B cell (primary cell): Measurements from ENCODE around the gene NTM. TPM values are rescaled to one million over a fixed set of nuclear protein-coding genes. Genes with fewer than 3 reads are reported as not detected.

Experiments used
- ATAC-seq: fragments of 200-7000 bp; cut with Tn5 transposase; one replicate; pipeline ENCODE4 v1.10.0; 2021; ENCODE audit warnings: low read depth, mild to moderate bottlenecking, moderate number of reproducible peaks, moderate library complexity
- CTCF ChIA-PET: fragments of 350-600 bp; sonication (Branson Sonifier 250); formaldehyde crosslinking; loops from one replicate; lab custom pipeline; 2021; ENCODE audit warnings: antibody characterized with exemption, inconsistent platforms; lab: Charles Lee
- POLR2A ChIA-PET: fragments of 350-600 bp; sonication (Branson Sonifier 250); formaldehyde crosslinking; loops from one replicate; lab custom pipeline; 2021; ENCODE audit warnings: antibody characterized with exemption; lab: Charles Lee
- DNase-seq: peaks from one replicate; pipeline ENCODE4 v3.0.0; 2013
- H2AFZ ChIP-seq: 2 replicates; pipeline ENCODE4 v1.6.1; 2012; ENCODE audit warnings: mild to moderate bottlenecking, low read depth, low read length; ENCODE audit not compliant: insufficient read depth, poor library complexity, severe bottlenecking
- H3K27ac ChIP-seq, 2 donors: 1 replicate in 1 of 2; 2 replicates in 1 of 2; pipeline ENCODE4 v1.5.1; 2012 to 2013; ENCODE audit warnings: low read length in 2 of 2, mild to moderate bottlenecking in 2 of 2, moderate library complexity in 1 of 2
- H3K27me3 ChIP-seq, 4 experiments: fragments of 200-600 bp in 1 of 4; sonication (generic) in 1 of 4; replicated peaks in 1 of 4; 1 replicate in 2 of 4; 2 replicates in 2 of 4; pipeline versions ENCODE4 v1.6.1 to v1.7.0; 2013 to 2016; ENCODE audit warnings: low read length in 3 of 4, mild to moderate bottlenecking in 2 of 4, mixed read lengths in 1 of 4, moderate library complexity in 1 of 4; ENCODE audit not compliant: insufficient read depth in 4 of 4, control insufficient read depth in 3 of 4; ENCODE audit errors: control extremely low read depth in 1 of 4
- H3K36me3 ChIP-seq, 2 experiments: replicated peaks in 1 of 2; 1 replicate in 1 of 2; 2 replicates in 1 of 2; pipeline versions ENCODE4 v1.6.1 to v1.7.1; 2013; ENCODE audit warnings: low read length in 1 of 2; ENCODE audit not compliant: insufficient read depth in 2 of 2, control insufficient read depth in 1 of 2; ENCODE audit errors: control extremely low read depth in 1 of 2, extremely low read depth in 1 of 2
- H3K4me1 ChIP-seq, 2 donors: fragments of 200-600 bp in 1 of 2; sonication (generic) in 1 of 2; 1 replicate in 1 of 2; 2 replicates in 1 of 2; pipeline versions ENCODE4 v1.5.1 to v1.6.1; 2013 to 2017; ENCODE audit warnings: low read length in 2 of 2; ENCODE audit not compliant: control insufficient read depth in 2 of 2, insufficient read depth in 2 of 2
- H3K4me2 ChIP-seq: replicated peaks from 2 replicates; pipeline ENCODE3; 2012; ENCODE audit warnings: mild to moderate bottlenecking, low read depth, low read length; ENCODE audit not compliant: poor library complexity, severe bottlenecking
- H3K4me3 ChIP-seq, 5 experiments: fragments of 200-600 bp in 1 of 5; sonication (generic) in 1 of 5; 1 replicate in 3 of 5; 2 replicates in 2 of 5; pipeline versions ENCODE4 v1.5.1 to v1.7.0; 2011 to 2016; ENCODE audit warnings: low read length in 4 of 5, mild to moderate bottlenecking in 4 of 5, low read depth in 2 of 5, control low read depth in 1 of 5, moderate library complexity in 1 of 5; ENCODE audit not compliant: insufficient read depth in 1 of 5; ENCODE audit errors: control extremely low read depth in 1 of 5, extremely low read depth in 1 of 5
- H3K79me2 ChIP-seq: fragments of 200-600 bp; sonication (generic); one replicate; pipeline ENCODE4 v1.6.0; 2016; ENCODE audit warnings: low read length; ENCODE audit not compliant: control insufficient read depth, insufficient read depth
- H3K9ac ChIP-seq: fragments of 200-600 bp; sonication (generic); 2 replicates; pipeline ENCODE4 v1.6.1; 2017; ENCODE audit warnings: mild to moderate bottlenecking, low read length, moderate library complexity
- H3K9me3 ChIP-seq, 3 donors: one replicate each; pipeline versions ENCODE4 v1.6.1 to v1.7.1; 2013; ENCODE audit warnings: low read length in 2 of 3; ENCODE audit not compliant: control insufficient read depth in 2 of 3, insufficient read depth in 1 of 3; ENCODE audit errors: control extremely low read depth in 1 of 3
- H4K20me1 ChIP-seq: 2 replicates; pipeline ENCODE4 v1.6.0; 2012; ENCODE audit warnings: mild to moderate bottlenecking, low read length; ENCODE audit not compliant: insufficient read depth, control insufficient read depth, poor library complexity, severe bottlenecking
- H3K27ac Mint-ChIP-seq: one replicate; pipeline ENCODE4 v1.8.0; 2021; ENCODE audit warnings: mixed read lengths
- H3K27me3 Mint-ChIP-seq: one replicate; pipeline ENCODE4 v1.8.0; 2021; ENCODE audit warnings: mixed read lengths
- H3K4me1 Mint-ChIP-seq: one replicate; pipeline ENCODE4 v1.8.0; 2021; ENCODE audit warnings: mixed read lengths
- H3K4me3 Mint-ChIP-seq: one replicate; pipeline ENCODE4 v1.8.0; 2021; ENCODE audit warnings: mixed read lengths
- H3K9me3 Mint-ChIP-seq: one replicate; pipeline ENCODE4 v1.8.0; 2022; ENCODE audit warnings: mixed read lengths; ENCODE audit not compliant: insufficient read depth
- EZH2 ChIP-seq: IDR thresholded peaks from 2 replicates; pipeline ENCODE4 v1.6.1; 2012; ENCODE audit warnings: borderline replicate concordance, low read depth, mild to moderate bottlenecking, moderate library complexity, low read length; ENCODE audit not compliant: insufficient read depth, poor library complexity, severe bottlenecking
- WGBS: methylation state at CpG from one replicate; pipeline ENCODE4 v1.1.5; 2013; ENCODE audit warnings: missing lambda C conversion rate; ENCODE audit not compliant: insufficient coverage; 5-methylcytosine and 5-hydroxymethylcytosine counted together
- intact Hi-C: fragments of 100-400 bp; cut with micrococcal nuclease; formaldehyde crosslinking; loops from one replicate; pipeline ENCODE4 v1.10.0; 2022
- polyA plus RNA-seq: library from polyadenylated mRNA; depleted of rRNA; stranded (reverse); fragments of >200 nt; gene quantifications from 2 replicates; pipeline ENCODE4 v1.2.3, GENCODE V29; 2012
- total RNA-seq, 2 donors: library from RNA; stranded (reverse); fragments of 120-200 nt in 1 of 2; gene quantifications; 1 replicate in 1 of 2; 2 replicates in 1 of 2; pipeline versions ENCODE4 v1.2.3 to v1.2.4, GENCODE V29; 2013 to 2022
- TF ChIP-seq, protein P1 (sequence below): fragments of 200-600 bp; IDR thresholded peaks from one replicate; pipeline ENCODE4 v1.8.0; 2022; ENCODE audit warnings: antibody characterized with exemption, mild to moderate bottlenecking

NTM gene
- total and polyA plus RNA-seq, 2 donors (not counting 1 experiment from before 2014, with no cell fraction given) = not detected

DNA sequence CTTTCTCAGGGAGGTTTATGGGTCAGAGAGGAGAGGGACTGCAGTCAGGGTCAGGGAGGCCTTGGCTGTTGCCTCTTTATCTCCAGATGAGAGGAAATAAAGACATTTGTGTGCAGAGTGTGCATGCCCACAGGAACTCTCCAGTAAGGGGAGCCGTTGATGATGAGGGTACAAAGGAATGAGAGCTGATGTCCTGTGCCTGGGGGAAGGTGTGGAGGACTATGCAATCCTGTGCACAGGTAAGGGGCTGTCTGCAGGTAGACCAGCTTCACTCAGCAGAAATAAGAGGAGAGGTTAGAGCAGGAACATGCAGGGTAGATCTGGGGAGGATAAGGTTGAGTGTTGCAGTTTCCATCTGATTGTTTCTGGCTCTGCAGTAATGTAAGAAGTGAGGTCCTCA, 132.6 kb downstream of the NTM start:
- H3K4me1 Mint-ChIP-seq = no peaks in the 10 kb centered on the region
- H3K27me3 ChIP-seq = no peaks in the 10 kb centered on the region
- intact Hi-C loops = no loop called here
- no peak overlapping the region for H2AFZ ChIP-seq
- H3K4me3 ChIP-seq = no peak overlapping the region
- 27% methylated on average over 1 of the region's 1 CpG for WGBS
- H3K36me3 ChIP-seq = no peaks in the 10 kb centered on the region
- ChIA-PET POLR2A (no interaction called here), CTCF (no interaction called here)
- H3K9me3 ChIP-seq = peaks cover 0 to 12% (median 0%) of the 10 kb centered on the region in 3 donors
- H3K27ac ChIP-seq = no peak overlapping the region
- ATAC-seq (no peak), DNase-seq (no peak)
- H3K4me1 ChIP-seq = no peaks in the 10 kb centered on the region
- TF ChIP-seq, protein P1, sequence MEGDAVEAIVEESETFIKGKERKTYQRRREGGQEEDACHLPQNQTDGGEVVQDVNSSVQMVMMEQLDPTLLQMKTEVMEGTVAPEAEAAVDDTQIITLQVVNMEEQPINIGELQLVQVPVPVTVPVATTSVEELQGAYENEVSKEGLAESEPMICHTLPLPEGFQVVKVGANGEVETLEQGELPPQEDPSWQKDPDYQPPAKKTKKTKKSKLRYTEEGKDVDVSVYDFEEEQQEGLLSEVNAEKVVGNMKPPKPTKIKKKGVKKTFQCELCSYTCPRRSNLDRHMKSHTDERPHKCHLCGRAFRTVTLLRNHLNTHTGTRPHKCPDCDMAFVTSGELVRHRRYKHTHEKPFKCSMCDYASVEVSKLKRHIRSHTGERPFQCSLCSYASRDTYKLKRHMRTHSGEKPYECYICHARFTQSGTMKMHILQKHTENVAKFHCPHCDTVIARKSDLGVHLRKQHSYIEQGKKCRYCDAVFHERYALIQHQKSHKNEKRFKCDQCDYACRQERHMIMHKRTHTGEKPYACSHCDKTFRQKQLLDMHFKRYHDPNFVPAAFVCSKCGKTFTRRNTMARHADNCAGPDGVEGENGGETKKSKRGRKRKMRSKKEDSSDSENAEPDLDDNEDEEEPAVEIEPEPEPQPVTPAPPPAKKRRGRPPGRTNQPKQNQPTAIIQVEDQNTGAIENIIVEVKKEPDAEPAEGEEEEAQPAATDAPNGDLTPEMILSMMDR = no peak
- no peak for TF ChIP-seq EZH2
- no peaks in the 10 kb centered on the region for H4K20me1 ChIP-seq
- H3K4me3 Mint-ChIP-seq = no peak overlapping the region
- no peak overlapping the region for H3K9ac ChIP-seq
- no peaks in the 10 kb centered on the region for H3K9me3 Mint-ChIP-seq
- H3K27ac Mint-ChIP-seq = no peak overlapping the region
- no peaks in the 10 kb centered on the region for H3K79me2 ChIP-seq
- H3K4me2 ChIP-seq = no peak overlapping the region
- H3K27me3 Mint-ChIP-seq = no peaks in the 10 kb centered on the region

DNA sequence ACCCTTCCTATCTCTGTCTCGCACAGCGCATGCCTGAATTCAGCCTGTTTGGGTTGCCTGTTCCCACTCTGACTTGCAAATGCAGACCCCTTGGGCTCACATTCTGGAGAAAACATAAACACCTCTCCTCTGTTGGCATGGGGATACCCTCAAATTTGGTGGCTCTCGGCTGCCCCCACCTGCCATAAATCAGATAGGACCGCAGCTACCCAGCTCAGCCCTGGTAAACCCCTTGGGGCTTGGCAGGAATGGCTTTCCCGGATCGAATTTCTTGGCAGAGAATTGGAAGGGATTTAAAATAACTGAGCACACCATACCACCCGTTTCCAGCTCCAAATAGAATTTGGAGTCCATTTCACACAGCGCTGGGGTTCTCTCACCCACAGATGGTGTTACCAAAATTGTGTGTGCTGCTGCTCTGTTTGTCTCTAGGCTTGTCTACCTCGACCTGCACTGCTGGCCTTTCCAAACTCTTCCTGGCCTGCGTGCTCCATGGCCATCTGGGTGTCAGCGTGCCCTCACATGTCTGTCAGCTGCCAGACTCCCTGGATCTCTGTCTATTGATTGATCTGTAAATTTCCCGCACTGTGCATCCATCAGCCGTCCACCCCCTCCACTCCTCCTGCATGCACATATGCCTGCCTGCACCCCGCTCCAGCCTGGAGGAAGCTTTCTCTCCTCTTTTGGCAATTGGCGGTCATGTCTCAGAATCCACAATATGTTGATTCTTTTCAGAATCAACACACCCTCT, 134.0 kb downstream of the NTM start:
- Histone ChIP-seq H3K79me2 (no peaks in the 10 kb centered on the region), H2AFZ (no peak overlapping the region), H3K36me3 (no peaks in the 10 kb centered on the region), H3K4me1 (no peaks in the 10 kb centered on the region), H3K27me3 (no peaks in the 10 kb centered on the region), H3K9ac (no peak overlapping the region), H4K20me1 (no peaks in the 10 kb centered on the region), H3K4me3 (no peak overlapping the region), H3K9me3 (peaks cover 0 to 12% (median 0%) of the 10 kb centered on the region in 3 donors), H3K27ac (no peak overlapping the region), H3K4me2 (no peak overlapping the region)
- ATAC-seq (no peak), DNase-seq (no peak)
- Mint-ChIP-seq H3K27me3 (no peaks in the 10 kb centered on the region), H3K4me3 (no peak overlapping the region), H3K4me1 (no peaks in the 10 kb centered on the region), H3K9me3 (peaks cover 2% of the 10 kb centered on the region), H3K27ac (no peak overlapping the region)
- intact Hi-C loops = no loop called here
- TF ChIP-seq EZH2 = no peak
- TF ChIP-seq, protein P1 = no peak
- 54% methylated on average over 10 of the region's 15 CpGs for WGBS
- ChIA-PET CTCF (no interaction called here), POLR2A (no interaction called here)
